HUES6 (cell line): ENCODE measurements around the gene MEGF11.
A peak's percentile ranks its signal among the peaks of the same experiment; 100 is the strongest.
"Not testable (repeated sequence)": the region's sequence is repeated elsewhere in the genome, so short reads cannot be mapped to it uniquely, and the experiment has no call there.

Experiments
- H3K27ac ChIP-seq: 2 replicates; pipeline ENCODE4 v1.7.0; 2013; ENCODE audit warnings: low read depth, mild to moderate bottlenecking, low read length, inconsistent platforms
- H3K27me3 ChIP-seq: 2 replicates; pipeline ENCODE4 v1.6.1; 2013; ENCODE audit warnings: low read length; ENCODE audit not compliant: control insufficient read depth, insufficient read depth
- H3K36me3 ChIP-seq: 2 replicates; pipeline ENCODE4 v1.6.1; 2013; ENCODE audit warnings: low read length; ENCODE audit not compliant: control insufficient read depth, insufficient read depth
- H3K4me1 ChIP-seq: 2 replicates; pipeline ENCODE4 v1.6.1; 2013; ENCODE audit warnings: low read length; ENCODE audit not compliant: control insufficient read depth, insufficient read depth
- H3K4me3 ChIP-seq: 2 replicates; pipeline ENCODE4 v1.5.1; 2013; ENCODE audit warnings: low read depth, low read length
- H3K9ac ChIP-seq: one replicate; pipeline ENCODE4 v1.6.1; 2013; ENCODE audit warnings: mild to moderate bottlenecking, low read length
- H3K9me3 ChIP-seq: 2 replicates; pipeline ENCODE4 v1.6.1; 2013; ENCODE audit warnings: low read depth, low read length; ENCODE audit not compliant: control insufficient read depth, insufficient read depth

The MEGF11 gene

DNA sequence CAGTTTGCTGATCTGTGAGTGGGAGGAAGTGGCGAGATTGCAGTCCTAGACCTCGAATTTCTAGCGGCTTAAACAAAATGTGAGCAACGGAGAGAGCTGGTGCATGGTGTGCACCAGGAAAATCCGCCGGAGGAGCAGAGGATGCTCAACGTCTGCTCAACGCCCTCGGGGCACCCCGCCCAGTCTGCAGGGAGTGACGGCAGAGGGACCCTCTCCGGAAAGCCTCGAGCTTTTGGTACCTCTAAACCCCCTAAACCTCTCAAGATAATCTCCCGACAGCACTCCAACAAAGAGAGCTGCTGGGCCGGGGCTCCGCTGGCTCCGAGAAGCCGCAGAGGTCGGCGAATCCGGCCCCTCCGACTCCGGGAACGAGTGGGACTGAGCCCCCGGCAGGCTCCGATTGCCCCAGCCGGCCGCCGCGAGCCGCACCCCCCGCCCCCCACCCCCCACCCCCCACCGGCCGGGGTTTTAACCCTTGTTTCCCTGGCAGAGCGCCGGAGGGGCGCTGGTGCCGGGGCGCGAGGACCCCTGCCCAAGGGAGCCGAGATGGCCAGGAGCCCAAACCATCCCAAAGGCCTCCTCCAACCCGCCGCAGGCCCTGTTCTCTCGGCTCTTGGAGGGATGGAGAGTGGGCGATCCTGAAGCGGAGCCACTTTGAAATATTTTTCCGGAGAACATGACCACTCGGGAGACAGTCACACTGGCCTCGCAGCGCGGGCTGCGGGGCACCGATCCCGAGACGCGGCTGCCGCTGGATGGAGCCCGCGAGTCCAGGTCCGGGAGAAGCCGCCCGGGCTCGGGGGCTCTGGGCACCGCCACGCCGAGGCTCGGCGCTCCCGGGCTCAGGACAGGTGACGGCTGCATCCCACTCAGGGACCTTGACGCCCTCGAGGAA lies 1.5 kb downstream of the MEGF11 start:
- no peak overlapping the region for H3K27ac ChIP-seq
- peaks cover 21% of the 10 kb centered on the region for H3K4me1 ChIP-seq
- H3K4me3 ChIP-seq: peak overlapping the region; percentile 77
- H3K27me3 ChIP-seq: peaks cover 79% of the 10 kb centered on the region
- no peak overlapping the region for H3K9ac ChIP-seq
- no peaks in the 10 kb centered on the region for H3K36me3 ChIP-seq
- no peaks in the 10 kb centered on the region for H3K9me3 ChIP-seq

GRCh38 chr15:66251065-66251789 lies 2.3 kb downstream of the MEGF11 start:
- H3K27me3 ChIP-seq: peaks cover 71% of the 10 kb centered on the region
- H3K4me3 ChIP-seq: peak overlapping the region; percentile 77
- H3K9me3 ChIP-seq: no peaks in the 10 kb centered on the region
- H3K27ac ChIP-seq: no peak overlapping the region
- no peaks in the 10 kb centered on the region for H3K36me3 ChIP-seq
- H3K4me1 ChIP-seq: peaks cover 21% of the 10 kb centered on the region
- no peak overlapping the region for H3K9ac ChIP-seq

DNA sequence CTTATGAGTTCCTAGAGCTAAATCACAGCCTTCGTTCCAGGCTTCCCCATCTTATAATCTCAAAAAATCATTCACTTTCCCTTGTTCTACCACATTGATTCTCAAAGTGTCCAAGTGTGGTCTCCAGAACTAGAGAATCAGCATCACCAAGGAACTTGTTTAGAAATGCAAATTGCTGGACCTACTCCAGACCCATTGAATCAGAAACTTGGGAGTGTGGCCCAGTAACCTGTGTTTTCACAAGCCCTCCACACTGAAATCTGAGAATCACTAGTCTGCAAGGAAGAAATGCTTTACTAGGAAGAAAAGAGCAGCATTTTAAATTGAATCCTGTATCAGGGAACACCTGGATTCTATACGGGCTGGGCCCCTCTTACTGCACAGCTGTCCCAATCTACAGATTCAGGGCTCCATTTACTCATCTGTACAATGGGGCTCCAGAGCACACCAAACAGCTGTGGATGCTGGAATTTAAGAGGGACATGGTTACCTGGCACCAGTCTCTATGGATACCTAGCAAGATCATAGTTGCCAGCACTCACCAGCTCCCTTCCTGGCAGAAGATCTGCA lies 3.9 kb downstream of the MEGF11 start:
- Histone ChIP-seq H3K27me3 (peaks cover 56% of the 10 kb centered on the region), H3K9ac (no peak overlapping the region), H3K27ac (no peak overlapping the region), H3K9me3 (no peaks in the 10 kb centered on the region), H3K36me3 (no peaks in the 10 kb centered on the region), H3K4me3 (no peak overlapping the region), H3K4me1 (peaks cover 18% of the 10 kb centered on the region)

DNA sequence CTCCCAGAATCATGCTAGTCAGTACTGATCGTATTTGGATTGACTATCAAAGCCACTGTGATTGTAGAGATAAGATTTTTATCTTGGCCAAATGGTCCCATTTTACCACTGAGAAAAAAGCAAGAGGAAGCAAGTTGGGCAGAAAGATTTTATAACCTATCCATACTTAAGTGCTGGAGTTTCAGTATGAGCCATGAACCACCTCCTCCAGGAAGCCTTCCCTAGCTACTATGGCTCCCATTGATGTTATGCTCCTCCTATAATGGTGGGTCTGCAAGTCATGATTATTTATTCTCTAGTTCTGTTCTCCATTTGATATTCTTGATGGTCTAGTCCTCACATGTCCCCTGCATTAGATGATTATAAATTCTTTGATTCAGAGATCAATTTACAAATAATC lies 6.6 kb downstream of the MEGF11 start:
- Histone ChIP-seq H3K4me3 (no peak overlapping the region), H3K27ac (no peak overlapping the region), H3K9ac (no peak overlapping the region), H3K4me1 (peaks cover 16% of the 10 kb centered on the region), H3K9me3 (no peaks in the 10 kb centered on the region), H3K36me3 (no peaks in the 10 kb centered on the region), H3K27me3 (peaks cover 31% of the 10 kb centered on the region)

DNA sequence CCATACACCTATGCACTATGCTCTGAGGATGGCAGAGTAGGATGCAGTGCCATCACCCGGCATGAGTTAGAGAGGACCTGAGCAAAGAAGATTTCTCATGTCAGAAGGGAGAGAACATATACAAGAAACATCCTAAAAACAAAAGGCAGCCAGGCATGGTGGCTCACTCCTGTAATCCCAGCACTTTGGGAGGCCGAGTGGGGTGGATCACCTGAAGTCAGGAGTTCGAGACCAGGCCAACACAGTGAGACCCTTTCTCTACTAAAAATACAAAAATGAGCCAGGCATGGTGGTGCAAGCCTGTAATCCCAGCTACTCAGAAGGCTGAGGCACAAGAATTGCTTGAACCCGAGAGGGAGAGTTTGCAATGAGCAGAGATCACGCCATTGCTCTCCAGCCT lies 7.7 kb downstream of the MEGF11 start:
- not testable (repeated sequence) for H3K4me3 ChIP-seq, H3K9me3 ChIP-seq, H3K36me3 ChIP-seq, H3K9ac ChIP-seq, H3K27ac ChIP-seq
- Histone ChIP-seq H3K27me3 (peaks cover 20% of the 10 kb centered on the region), H3K4me1 (peaks cover 14% of the 10 kb centered on the region; the same call in 1 of the 2 replicates)

DNA sequence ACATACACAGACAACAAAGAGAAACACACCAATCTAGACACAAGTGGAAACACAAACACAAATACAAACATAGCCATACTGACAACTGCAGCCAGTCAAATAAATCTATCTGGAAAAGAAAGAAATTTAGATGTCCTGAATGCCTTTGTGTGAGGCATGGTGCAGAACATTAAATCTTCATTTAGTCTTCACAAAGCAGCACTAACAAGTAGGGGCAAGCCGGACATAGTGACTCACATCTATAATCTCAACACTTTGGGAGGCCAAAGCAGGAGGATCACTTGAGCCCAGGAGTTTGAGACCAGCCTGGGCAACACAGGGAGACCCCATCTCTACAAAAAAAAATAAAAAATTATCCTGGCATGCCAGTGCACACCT lies 11.7 kb downstream of the MEGF11 start:
- no peak overlapping the region for H3K4me3 ChIP-seq
- 0 out of 2 replicates have a peak, but pooled peaks cover 6% of the 10 kb centered on the region for H3K4me1 ChIP-seq
- H3K9me3 ChIP-seq: no peaks in the 10 kb centered on the region
- H3K27me3 ChIP-seq: no peaks in the 10 kb centered on the region
- no peak overlapping the region for H3K9ac ChIP-seq
- no peak overlapping the region for H3K27ac ChIP-seq
- H3K36me3 ChIP-seq: no peaks in the 10 kb centered on the region

- H3K9me3 ChIP-seq: no peaks in the 10 kb centered on the region
- no peaks in the 10 kb centered on the region for H3K27me3 ChIP-seq
- H3K4me3 ChIP-seq: no peak overlapping the region
Observed at GRCh38 chr15:66241087-66241907, 12.3 kb downstream of the MEGF11 start.

GRCh38 chr15:66240240-66240794 lies 13.2 kb downstream of the MEGF11 start:
- Histone ChIP-seq H3K36me3 (no peaks in the 10 kb centered on the region), H3K4me1 (0 out of 2 replicates have a peak, but pooled peaks cover 6% of the 10 kb centered on the region), H3K9ac (no peak overlapping the region), H3K27me3 (no peaks in the 10 kb centered on the region), H3K9me3 (no peaks in the 10 kb centered on the region), H3K27ac (no peak overlapping the region), H3K4me3 (no peak overlapping the region)

More at GRCh38 chr15:66241087-66241907, 12.3 kb downstream of the MEGF11 start:
- Histone ChIP-seq H3K9ac (no peak overlapping the region), H3K27ac (no peak overlapping the region), H3K36me3 (no peaks in the 10 kb centered on the region), H3K4me1 (0 out of 2 replicates have a peak, but pooled peaks cover 6% of the 10 kb centered on the region)

GRCh38 chr15:66239514-66239913 lies 14.0 kb downstream of the MEGF11 start:
- H3K4me3 ChIP-seq: no peak overlapping the region
- no peaks in the 10 kb centered on the region for H3K9me3 ChIP-seq
- no peak overlapping the region for H3K27ac ChIP-seq
- H3K36me3 ChIP-seq: no peaks in the 10 kb centered on the region
- H3K4me1 ChIP-seq: 0 out of 2 replicates have a peak, but pooled peaks cover 6% of the 10 kb centered on the region
- no peaks in the 10 kb centered on the region for H3K27me3 ChIP-seq
- no peak overlapping the region for H3K9ac ChIP-seq

GRCh38 chr15:66238318-66238717 lies 15.2 kb downstream of the MEGF11 start:
- Histone ChIP-seq H3K4me1 (0 out of 2 replicates have a peak, but pooled peaks cover 6% of the 10 kb centered on the region), H3K27me3 (no peaks in the 10 kb centered on the region), H3K9ac (no peak overlapping the region), H3K4me3 (no peak overlapping the region), H3K9me3 (no peaks in the 10 kb centered on the region), H3K27ac (no peak overlapping the region), H3K36me3 (no peaks in the 10 kb centered on the region)
